ENCODE data around the gene MGRN1.

The MGRN1 gene

DNA sequence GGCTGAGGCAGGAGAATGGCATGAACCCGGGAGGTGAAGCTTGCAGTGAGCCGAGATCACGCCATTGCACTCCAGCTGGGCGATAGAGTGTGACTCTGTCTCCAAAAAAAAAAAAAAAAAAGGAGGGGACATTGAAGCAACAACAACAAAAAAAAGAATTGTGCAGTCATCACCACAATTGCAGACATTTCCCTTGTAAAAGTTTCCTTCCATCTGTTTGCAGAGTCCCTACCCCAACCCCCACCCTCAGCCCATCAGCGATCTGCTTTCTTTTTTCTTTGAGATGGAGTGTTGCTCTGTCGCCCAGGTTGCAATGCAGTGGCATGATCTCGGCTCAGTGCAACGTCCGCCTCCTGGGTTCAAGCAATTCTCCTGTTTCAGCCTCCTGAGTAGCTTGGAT lies 3.7 kb downstream of the MGRN1 start:
- TF ChIP-seq TAF1 (IDR thresholded peaks at IDR 0.05; ENCODE audit: borderline replicate concordance, insufficient read depth, low read length) (no peak), FOXP2 (optimal IDR thresholded peaks at IDR 0.05; ENCODE audit: borderline replicate concordance, extremely low read depth, extremely low read length, insufficient read depth) (no peak)

DNA sequence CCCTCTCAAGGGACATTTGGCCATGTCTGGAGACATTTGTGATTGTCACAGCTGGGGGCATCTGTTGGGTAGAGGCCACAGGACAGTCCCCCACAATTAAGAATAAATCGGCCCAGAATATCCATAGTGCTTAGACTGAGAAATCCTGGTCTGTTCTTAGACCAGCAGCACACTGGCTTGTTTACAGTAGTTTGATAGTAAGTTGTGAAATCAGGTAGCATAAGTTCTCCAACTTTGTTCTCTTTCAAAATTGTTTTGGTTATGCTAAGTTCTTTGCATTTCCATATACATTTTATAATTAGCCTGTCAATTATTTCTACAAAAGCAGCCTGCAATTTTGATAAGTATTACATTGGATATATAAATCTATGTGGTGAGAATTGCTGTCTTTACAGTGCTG lies 6.8 kb downstream of the MGRN1 start:
- TF ChIP-seq POLR2AphosphoS5 (IDR thresholded peaks at IDR 0.05; ENCODE audit: low read depth, low read length): no peak
- no peak for TF ChIP-seq FOXP2 (optimal IDR thresholded peaks at IDR 0.05; ENCODE audit: borderline replicate concordance, extremely low read depth, extremely low read length, insufficient read depth)
- TF ChIP-seq SIN3A (IDR thresholded peaks at IDR 0.05; ENCODE audit: borderline replicate concordance, insufficient read depth, low read length): no peak
- TF ChIP-seq, protein P1, sequence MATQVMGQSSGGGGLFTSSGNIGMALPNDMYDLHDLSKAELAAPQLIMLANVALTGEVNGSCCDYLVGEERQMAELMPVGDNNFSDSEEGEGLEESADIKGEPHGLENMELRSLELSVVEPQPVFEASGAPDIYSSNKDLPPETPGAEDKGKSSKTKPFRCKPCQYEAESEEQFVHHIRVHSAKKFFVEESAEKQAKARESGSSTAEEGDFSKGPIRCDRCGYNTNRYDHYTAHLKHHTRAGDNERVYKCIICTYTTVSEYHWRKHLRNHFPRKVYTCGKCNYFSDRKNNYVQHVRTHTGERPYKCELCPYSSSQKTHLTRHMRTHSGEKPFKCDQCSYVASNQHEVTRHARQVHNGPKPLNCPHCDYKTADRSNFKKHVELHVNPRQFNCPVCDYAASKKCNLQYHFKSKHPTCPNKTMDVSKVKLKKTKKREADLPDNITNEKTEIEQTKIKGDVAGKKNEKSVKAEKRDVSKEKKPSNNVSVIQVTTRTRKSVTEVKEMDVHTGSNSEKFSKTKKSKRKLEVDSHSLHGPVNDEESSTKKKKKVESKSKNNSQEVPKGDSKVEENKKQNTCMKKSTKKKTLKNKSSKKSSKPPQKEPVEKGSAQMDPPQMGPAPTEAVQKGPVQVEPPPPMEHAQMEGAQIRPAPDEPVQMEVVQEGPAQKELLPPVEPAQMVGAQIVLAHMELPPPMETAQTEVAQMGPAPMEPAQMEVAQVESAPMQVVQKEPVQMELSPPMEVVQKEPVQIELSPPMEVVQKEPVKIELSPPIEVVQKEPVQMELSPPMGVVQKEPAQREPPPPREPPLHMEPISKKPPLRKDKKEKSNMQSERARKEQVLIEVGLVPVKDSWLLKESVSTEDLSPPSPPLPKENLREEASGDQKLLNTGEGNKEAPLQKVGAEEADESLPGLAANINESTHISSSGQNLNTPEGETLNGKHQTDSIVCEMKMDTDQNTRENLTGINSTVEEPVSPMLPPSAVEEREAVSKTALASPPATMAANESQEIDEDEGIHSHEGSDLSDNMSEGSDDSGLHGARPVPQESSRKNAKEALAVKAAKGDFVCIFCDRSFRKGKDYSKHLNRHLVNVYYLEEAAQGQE (IDR thresholded peaks at IDR 0.05; ENCODE audit: insufficient read depth in 1 of 2, low read depth in 2 of 2, low read length in 2 of 2): no peak
- TF ChIP-seq TAF1 (IDR thresholded peaks at IDR 0.05; ENCODE audit: borderline replicate concordance, insufficient read depth, low read length): no peak

DNA sequence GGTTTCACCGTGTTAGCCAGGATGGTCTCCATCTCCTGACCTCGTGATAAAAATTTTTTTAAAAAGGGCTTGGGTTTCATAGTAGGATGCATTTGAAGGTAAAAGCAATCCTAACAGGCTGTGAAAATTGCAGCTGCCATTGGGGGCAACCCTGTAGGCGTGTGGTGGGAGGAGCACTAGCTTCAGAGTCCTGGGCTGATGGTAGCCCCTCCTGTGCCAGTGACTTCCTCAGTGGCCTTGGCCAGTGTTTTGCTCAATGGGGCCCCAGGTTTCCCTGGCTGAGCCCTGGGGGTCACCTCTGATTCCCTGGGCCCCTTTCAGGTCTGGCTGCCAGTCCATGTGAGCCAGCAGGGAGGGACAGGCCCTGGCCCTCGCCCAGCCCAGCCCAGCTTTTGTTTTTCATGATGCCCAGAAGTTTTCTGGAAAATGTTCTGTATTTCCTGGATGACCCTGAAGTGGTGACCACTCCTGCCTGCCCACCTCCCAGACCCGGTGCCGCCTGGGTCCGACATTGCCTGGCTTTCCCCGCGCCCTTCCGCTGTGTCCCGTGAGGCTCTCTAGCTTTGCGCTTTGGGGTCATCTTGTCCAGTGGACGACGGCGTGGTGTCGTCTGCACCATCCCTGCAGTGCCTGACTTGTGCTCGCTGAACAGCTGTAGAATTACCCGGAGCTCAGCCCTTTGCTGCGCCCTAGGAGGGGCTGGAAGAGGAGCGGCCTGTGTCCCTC lies 9.4 kb downstream of the MGRN1 start:
- no peak for TF ChIP-seq SIN3A (IDR thresholded peaks at IDR 0.05; ENCODE audit: borderline replicate concordance, insufficient read depth, low read length)
- TF ChIP-seq FOXP2 (optimal IDR thresholded peaks at IDR 0.05; ENCODE audit: borderline replicate concordance, extremely low read depth, extremely low read length, insufficient read depth): no peak
- TF ChIP-seq, protein P1 (IDR thresholded peaks at IDR 0.05; ENCODE audit: insufficient read depth in 1 of 2, low read depth in 2 of 2, low read length in 2 of 2): no peak
- TF ChIP-seq TAF1 (IDR thresholded peaks at IDR 0.05; ENCODE audit: borderline replicate concordance, insufficient read depth, low read length): no peak
- no peak for TF ChIP-seq POLR2AphosphoS5 (IDR thresholded peaks at IDR 0.05; ENCODE audit: low read depth, low read length)

DNA sequence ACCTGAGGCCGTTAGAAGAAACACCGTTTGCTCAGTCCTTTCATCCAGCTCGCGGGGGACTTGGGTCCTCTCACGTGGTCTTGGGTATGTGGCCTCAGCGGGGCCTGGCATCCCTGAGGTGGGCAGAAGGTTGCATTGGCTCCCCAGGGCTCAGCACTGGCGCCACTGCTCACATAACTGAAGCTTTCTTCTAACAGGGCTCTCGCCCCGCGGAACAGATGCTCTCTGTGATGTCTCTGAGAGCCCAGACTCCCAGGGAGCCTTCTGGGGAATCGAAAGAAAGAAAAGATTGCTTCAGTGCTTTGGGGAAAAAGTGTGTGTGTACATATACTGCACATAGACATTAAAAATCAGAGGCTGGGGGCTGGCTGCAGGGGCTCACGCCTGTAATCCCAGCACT lies 10.1 kb downstream of the MGRN1 start:
- TF ChIP-seq TAF1 (IDR thresholded peaks at IDR 0.05; ENCODE audit: borderline replicate concordance, insufficient read depth, low read length): no peak
- TF ChIP-seq POLR2AphosphoS5 (IDR thresholded peaks at IDR 0.05; ENCODE audit: low read depth, low read length): no peak
- TF ChIP-seq, protein P1 (IDR thresholded peaks at IDR 0.05; ENCODE audit: insufficient read depth in 1 of 2, low read depth in 2 of 2, low read length in 2 of 2): no peak
- TF ChIP-seq FOXP2 (optimal IDR thresholded peaks at IDR 0.05; ENCODE audit: borderline replicate concordance, extremely low read depth, extremely low read length, insufficient read depth): no peak
- no peak for TF ChIP-seq SIN3A (IDR thresholded peaks at IDR 0.05; ENCODE audit: borderline replicate concordance, insufficient read depth, low read length)

DNA sequence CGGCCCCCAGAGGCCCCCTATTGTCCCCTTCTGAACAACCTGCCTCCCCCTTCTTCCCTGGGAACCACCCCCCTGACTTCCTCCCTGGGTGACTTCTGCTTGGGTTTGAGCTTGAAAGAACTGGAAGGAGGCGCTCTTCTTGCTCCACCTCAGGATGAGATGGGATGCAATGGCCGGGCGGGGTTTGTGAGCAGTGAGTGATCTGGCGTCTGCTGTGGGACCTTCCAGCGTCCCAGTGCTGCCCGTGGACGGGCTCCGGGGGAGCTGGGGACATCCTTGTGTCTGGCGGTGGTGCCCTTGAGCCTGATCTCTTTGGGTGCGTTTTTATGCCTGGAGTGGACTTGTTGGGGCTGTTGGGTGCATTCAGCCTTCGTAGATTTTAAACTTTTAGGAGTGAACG lies 11.6 kb downstream of the MGRN1 start:
- TF ChIP-seq, protein P1 (IDR thresholded peaks at IDR 0.05; ENCODE audit: insufficient read depth in 1 of 2, low read depth in 2 of 2, low read length in 2 of 2): no peak
- no peak for TF ChIP-seq FOXP2 (optimal IDR thresholded peaks at IDR 0.05; ENCODE audit: borderline replicate concordance, extremely low read depth, extremely low read length, insufficient read depth)
